WTC11 (cell line): ENCODE results near the gene PDZRN3. TPM values are rescaled to one million over a fixed set of nuclear protein-coding genes. Genes with fewer than 3 reads are reported as not detected.

Experiments used
- ATAC-seq: fragments of 200-7000 bp; cut with Tn5 transposase; 2 replicates; pipeline ENCODE4 v1.10.0; 2021; ENCODE audit warnings: mild to moderate bottlenecking, moderate library complexity
- CTCF ChIA-PET: fragments of 300-600 bp; sonication (Branson Sonifier 250); formaldehyde crosslinking; loops from one replicate; lab custom pipeline; 2021; ENCODE audit warnings: antibody characterized with exemption; lab: Charles Lee
- POLR2A ChIA-PET: fragments of 350-600 bp; sonication (Branson Sonifier 250); formaldehyde crosslinking; loops from one replicate; lab custom pipeline; 2021; ENCODE audit warnings: antibody characterized with exemption; lab: Charles Lee
- DNase-seq: peaks from one replicate; pipeline ENCODE4 v3.0.0; 2021; ENCODE audit warnings: low spot score
- H3K27ac Mint-ChIP-seq: 2 replicates; pipeline ENCODE4 v1.8.0; 2021; ENCODE audit warnings: mixed read lengths
- H3K27me3 Mint-ChIP-seq: 2 replicates; pipeline ENCODE4 v1.8.0; 2021; ENCODE audit warnings: low read depth, mild to moderate bottlenecking, moderate library complexity, mixed read lengths
- H3K36me3 Mint-ChIP-seq: 2 replicates; pipeline ENCODE4 v1.8.0; 2021; ENCODE audit warnings: mixed read lengths
- H3K4me1 Mint-ChIP-seq: 2 replicates; pipeline ENCODE4 v1.8.0; 2022; ENCODE audit warnings: mixed read lengths
- H3K4me3 Mint-ChIP-seq: 2 replicates; pipeline ENCODE4 v1.8.0; 2021; ENCODE audit warnings: mild to moderate bottlenecking, moderate library complexity, mixed read lengths
- H3K9me3 Mint-ChIP-seq: 2 replicates; pipeline ENCODE4 v1.8.0; 2021; ENCODE audit warnings: mixed read lengths
- CBFB ChIP-seq: sonication (generic); formaldehyde crosslinking; IDR thresholded peaks from 2 replicates; pipeline ENCODE4 v1.8.1; 2022; ENCODE audit warnings: mild to moderate bottlenecking, low read depth, missing genetic modification reagents
- CDX4 ChIP-seq: fragments of 250-450 bp; sonication (Bioruptor Pico); IDR thresholded peaks from 2 replicates; pipeline ENCODE4 v1.9.0; 2021; ENCODE audit warnings: moderate library complexity, mild to moderate bottlenecking, inconsistent platforms, borderline replicate concordance
- EMX1 ChIP-seq: fragments of 250-450 bp; sonication (Bioruptor Pico); IDR thresholded peaks from 2 replicates; pipeline ENCODE4 v1.8.0; 2021; ENCODE audit warnings: mild to moderate bottlenecking
- ESRRA ChIP-seq: sonication (generic); formaldehyde crosslinking; IDR thresholded peaks from 2 replicates; pipeline ENCODE4 v1.8.1; 2022; ENCODE audit warnings: mild to moderate bottlenecking, missing genetic modification reagents, borderline replicate concordance
- FOXK1 ChIP-seq: sonication (generic); formaldehyde crosslinking; IDR thresholded peaks from 2 replicates; pipeline ENCODE4 v1.8.0; 2022; ENCODE audit warnings: mild to moderate bottlenecking, moderate library complexity, missing genetic modification reagents
- FOXP4 ChIP-seq: sonication (generic); formaldehyde crosslinking; IDR thresholded peaks from 2 replicates; pipeline ENCODE4 v1.8.0; 2022; ENCODE audit warnings: mild to moderate bottlenecking, missing genetic modification reagents
- JAZF1 ChIP-seq: fragments of 250-450 bp; sonication (Bioruptor Pico); IDR thresholded peaks from 2 replicates; pipeline ENCODE4 v1.9.0; 2021; ENCODE audit warnings: moderate library complexity, mild to moderate bottlenecking, inconsistent platforms
- NR1H2 ChIP-seq: sonication (generic); formaldehyde crosslinking; IDR thresholded peaks from 2 replicates; pipeline ENCODE4 v1.9.0; 2021; ENCODE audit warnings: mild to moderate bottlenecking, moderate library complexity, missing genetic modification reagents
- NR2C2 ChIP-seq: sonication (generic); formaldehyde crosslinking; IDR thresholded peaks from 2 replicates; pipeline ENCODE4 v1.8.0; 2022; ENCODE audit warnings: mild to moderate bottlenecking, missing genetic modification reagents
- RELA ChIP-seq: sonication (generic); formaldehyde crosslinking; IDR thresholded peaks from 2 replicates; pipeline ENCODE4 v1.8.1; 2022; ENCODE audit warnings: missing genetic modification reagents, mild to moderate bottlenecking, borderline replicate concordance
- RORB ChIP-seq: fragments of 250-450 bp; sonication (Bioruptor Pico); IDR thresholded peaks from 2 replicates; pipeline ENCODE4 v1.9.0; 2021; ENCODE audit warnings: mild to moderate bottlenecking
- SMAD4 ChIP-seq: sonication (generic); formaldehyde crosslinking; IDR thresholded peaks from 2 replicates; pipeline ENCODE4 v1.8.0; 2022; ENCODE audit warnings: mild to moderate bottlenecking, missing genetic modification reagents
- ZBTB21 ChIP-seq: sonication (generic); formaldehyde crosslinking; IDR thresholded peaks from 2 replicates; pipeline ENCODE4 v1.8.1; 2023; ENCODE audit warnings: mild to moderate bottlenecking, missing genetic modification reagents, borderline replicate concordance
- ZNF121 ChIP-seq: sonication (generic); formaldehyde crosslinking; IDR thresholded peaks from 2 replicates; pipeline ENCODE4 v1.8.0; 2023; ENCODE audit warnings: missing genetic modification reagents
- ZNF232 ChIP-seq: sonication (generic); formaldehyde crosslinking; IDR thresholded peaks from 2 replicates; pipeline ENCODE4 v1.8.0; 2022; ENCODE audit warnings: mild to moderate bottlenecking, missing genetic modification reagents
- total RNA-seq: library from RNA; stranded (reverse); gene quantifications from 3 replicates; pipeline ENCODE4 v1.2.3, GENCODE V29; 2021
- TF ChIP-seq, protein P1 (sequence below): sonication (generic); formaldehyde crosslinking; IDR thresholded peaks from 2 replicates; pipeline ENCODE4 v1.8.1; 2022; ENCODE audit warnings: missing genetic modification reagents, borderline replicate concordance
- TF ChIP-seq, protein P2 (sequence below): sonication (generic); formaldehyde crosslinking; IDR thresholded peaks from 2 replicates; pipeline ENCODE4 v1.8.1; 2023; ENCODE audit warnings: mild to moderate bottlenecking, missing genetic modification reagents, borderline replicate concordance

The PDZRN3 gene
- total RNA-seq, 1 experiment from 2014 or later: 9.5 TPM

GRCh38 chr3:73611176-73611575 lies 13.6 kb downstream of the PDZRN3 start (continued):
- TF ChIP-seq EMX1: no peak
- no peak for TF ChIP-seq ZNF232
- no peak for TF ChIP-seq RORB (CRISPR knock-in tag)
- TF ChIP-seq FOXK1: no peak
- no peak for TF ChIP-seq JAZF1 (CRISPR knock-in tag)
- no peak for TF ChIP-seq ZBTB21
- TF ChIP-seq NR1H2 (CRISPR knock-in tag): no peak
- TF ChIP-seq FOXP4 (CRISPR knock-in tag): no peak

- CTCF ChIA-PET: interaction anchor here (2.3 kb wide), 1 partner anchor 102 kb away, joined by 7 read pairs; no protein-coding TSS in a partner anchor
- peaks cover 20% of the 10 kb centered on the region for H3K4me1 Mint-ChIP-seq
- no peak overlapping the region for H3K4me3 Mint-ChIP-seq
- POLR2A ChIA-PET: no interaction called here
- DNase-seq: no peak
- no peak overlapping the region for H3K27ac Mint-ChIP-seq
- H3K9me3 Mint-ChIP-seq: no peaks in the 10 kb centered on the region
- H3K27me3 Mint-ChIP-seq: no peaks in the 10 kb centered on the region
- TF ChIP-seq FOXK1 (no peak), ZNF121 (CRISPR knock-in tag) (no peak), CDX4 (CRISPR knock-in tag) (no peak), RELA (CRISPR knock-in tag) (no peak), CBFB (CRISPR knock-in tag) (no peak), FOXP4 (CRISPR knock-in tag) (no peak), RORB (CRISPR knock-in tag) (no peak), ESRRA (no peak), NR2C2 (CRISPR knock-in tag) (no peak), SMAD4 (no peak)
- TF ChIP-seq, protein P1, sequence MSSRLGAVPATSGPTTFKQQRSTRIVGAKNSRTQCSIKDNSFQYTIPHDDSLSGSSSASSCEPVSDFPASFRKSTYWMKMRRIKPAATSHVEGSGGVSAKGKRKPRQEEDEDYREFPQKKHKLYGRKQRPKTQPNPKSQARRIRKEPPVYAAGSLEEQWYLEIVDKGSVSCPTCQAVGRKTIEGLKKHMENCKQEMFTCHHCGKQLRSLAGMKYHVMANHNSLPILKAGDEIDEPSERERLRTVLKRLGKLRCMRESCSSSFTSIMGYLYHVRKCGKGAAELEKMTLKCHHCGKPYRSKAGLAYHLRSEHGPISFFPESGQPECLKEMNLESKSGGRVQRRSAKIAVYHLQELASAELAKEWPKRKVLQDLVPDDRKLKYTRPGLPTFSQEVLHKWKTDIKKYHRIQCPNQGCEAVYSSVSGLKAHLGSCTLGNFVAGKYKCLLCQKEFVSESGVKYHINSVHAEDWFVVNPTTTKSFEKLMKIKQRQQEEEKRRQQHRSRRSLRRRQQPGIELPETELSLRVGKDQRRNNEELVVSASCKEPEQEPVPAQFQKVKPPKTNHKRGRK (CRISPR knock-in tag): no peak
- TF ChIP-seq, protein P2, sequence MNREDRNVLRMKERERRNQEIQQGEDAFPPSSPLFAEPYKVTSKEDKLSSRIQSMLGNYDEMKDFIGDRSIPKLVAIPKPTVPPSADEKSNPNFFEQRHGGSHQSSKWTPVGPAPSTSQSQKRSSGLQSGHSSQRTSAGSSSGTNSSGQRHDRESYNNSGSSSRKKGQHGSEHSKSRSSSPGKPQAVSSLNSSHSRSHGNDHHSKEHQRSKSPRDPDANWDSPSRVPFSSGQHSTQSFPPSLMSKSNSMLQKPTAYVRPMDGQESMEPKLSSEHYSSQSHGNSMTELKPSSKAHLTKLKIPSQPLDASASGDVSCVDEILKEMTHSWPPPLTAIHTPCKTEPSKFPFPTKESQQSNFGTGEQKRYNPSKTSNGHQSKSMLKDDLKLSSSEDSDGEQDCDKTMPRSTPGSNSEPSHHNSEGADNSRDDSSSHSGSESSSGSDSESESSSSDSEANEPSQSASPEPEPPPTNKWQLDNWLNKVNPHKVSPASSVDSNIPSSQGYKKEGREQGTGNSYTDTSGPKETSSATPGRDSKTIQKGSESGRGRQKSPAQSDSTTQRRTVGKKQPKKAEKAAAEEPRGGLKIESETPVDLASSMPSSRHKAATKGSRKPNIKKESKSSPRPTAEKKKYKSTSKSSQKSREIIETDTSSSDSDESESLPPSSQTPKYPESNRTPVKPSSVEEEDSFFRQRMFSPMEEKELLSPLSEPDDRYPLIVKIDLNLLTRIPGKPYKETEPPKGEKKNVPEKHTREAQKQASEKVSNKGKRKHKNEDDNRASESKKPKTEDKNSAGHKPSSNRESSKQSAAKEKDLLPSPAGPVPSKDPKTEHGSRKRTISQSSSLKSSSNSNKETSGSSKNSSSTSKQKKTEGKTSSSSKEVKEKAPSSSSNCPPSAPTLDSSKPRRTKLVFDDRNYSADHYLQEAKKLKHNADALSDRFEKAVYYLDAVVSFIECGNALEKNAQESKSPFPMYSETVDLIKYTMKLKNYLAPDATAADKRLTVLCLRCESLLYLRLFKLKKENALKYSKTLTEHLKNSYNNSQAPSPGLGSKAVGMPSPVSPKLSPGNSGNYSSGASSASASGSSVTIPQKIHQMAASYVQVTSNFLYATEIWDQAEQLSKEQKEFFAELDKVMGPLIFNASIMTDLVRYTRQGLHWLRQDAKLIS (CRISPR knock-in tag): no peak
- ATAC-seq: no peak
- no peaks in the 10 kb centered on the region for H3K36me3 Mint-ChIP-seq
These were observed 14.2 kb downstream of the PDZRN3 start for GRCh38 chr3:73610493-73610892.
